ENCODE measurements around the gene FAM110A.

Gene FAM110A

GRCh38 chr20:860891-861290, 27.4 kb downstream of the FAM110A start:
- DNase-seq (ENCODE audit: low read depth): no peak
- no peak overlapping the region for H3K4me3 ChIP-seq (replicated peaks; ENCODE audit: low read depth, low read length)
- no peak for TF ChIP-seq CTCF (IDR thresholded peaks at IDR 0.05; ENCODE audit: low read length, missing control alignments)

- TF ChIP-seq CTCF (IDR thresholded peaks at IDR 0.05; ENCODE audit: low read length, missing control alignments): no peak
- no peak for DNase-seq (ENCODE audit: low read depth)
- H3K4me3 ChIP-seq (replicated peaks; ENCODE audit: low read depth, low read length): no peak overlapping the region
Measured at GRCh38 chr20:865440-865839, 31.9 kb downstream of the FAM110A start.

GRCh38 chr20:868279-868678, 34.8 kb downstream of the FAM110A start:
- H3K4me3 ChIP-seq (replicated peaks; ENCODE audit: low read depth, low read length): no peak overlapping the region
- TF ChIP-seq CTCF (IDR thresholded peaks at IDR 0.05; ENCODE audit: low read length, missing control alignments): no peak
- no peak for DNase-seq (ENCODE audit: low read depth)

GRCh38 chr20:869606-870005, 36.1 kb downstream of the FAM110A start:
- DNase-seq (ENCODE audit: low read depth): no peak
- TF ChIP-seq CTCF (IDR thresholded peaks at IDR 0.05; ENCODE audit: low read length, missing control alignments): no peak
- H3K4me3 ChIP-seq (replicated peaks; ENCODE audit: low read depth, low read length): no peak overlapping the region

GRCh38 chr20:870758-871157, 37.2 kb downstream of the FAM110A start:
- no peak for DNase-seq (ENCODE audit: low read depth)
- TF ChIP-seq CTCF (IDR thresholded peaks at IDR 0.05; ENCODE audit: low read length, missing control alignments): no peak

GRCh38 chr20:871436-871835, 37.9 kb downstream of the FAM110A start:
- no peak for TF ChIP-seq CTCF (IDR thresholded peaks at IDR 0.05; ENCODE audit: low read length, missing control alignments)
- H3K4me3 ChIP-seq (replicated peaks; ENCODE audit: low read depth, low read length): no peak overlapping the region
- DNase-seq (ENCODE audit: low read depth): no peak

More at GRCh38 chr20:870758-871157, 37.2 kb downstream of the FAM110A start:
- no peak overlapping the region for H3K4me3 ChIP-seq (replicated peaks; ENCODE audit: low read depth, low read length)

GRCh38 chr20:871948-872347, 38.4 kb downstream of the FAM110A start:
- no peak for TF ChIP-seq CTCF (IDR thresholded peaks at IDR 0.05; ENCODE audit: low read length, missing control alignments)
- H3K4me3 ChIP-seq (replicated peaks; ENCODE audit: low read depth, low read length): no peak overlapping the region
- no peak for DNase-seq (ENCODE audit: low read depth)

Data from fibroblast of pulmonary artery (primary cell).